Mesothelial cell of epicardium (in vitro differentiated cells): ENCODE data around the gene MAGOH. TPM values are rescaled to one million over a fixed set of nuclear protein-coding genes. Genes with fewer than 3 reads are reported as not detected.
"Not testable (repeated sequence)": the region's sequence is repeated elsewhere in the genome, so short reads cannot be mapped to it uniquely, and the experiment has no call there.

Experiments
- DNase-seq, 2 experiments: peaks; one replicate each; pipeline ENCODE4 v3.0.0; 2021; ENCODE audit warnings: low spot score in 2 of 2; ENCODE audit not compliant: unreplicated experiment in 2 of 2
- H3K27ac Mint-ChIP-seq: 2 replicates; pipeline ENCODE4 v1.8.0; 2021; ENCODE audit warnings: mixed read lengths
- H3K27me3 Mint-ChIP-seq: 2 replicates; pipeline ENCODE4 v1.8.0; 2021; ENCODE audit warnings: low read depth, mixed read lengths
- H3K36me3 Mint-ChIP-seq: 2 replicates; pipeline ENCODE4 v1.8.0; 2021; ENCODE audit warnings: mixed read lengths
- H3K4me1 Mint-ChIP-seq: 2 replicates; pipeline ENCODE4 v1.8.0; 2021; ENCODE audit warnings: mixed read lengths
- H3K4me3 Mint-ChIP-seq: 2 replicates; pipeline ENCODE4 v1.8.0; 2021; ENCODE audit warnings: mild to moderate bottlenecking, moderate library complexity, mixed read lengths
- H3K9me3 Mint-ChIP-seq: 2 replicates; pipeline ENCODE4 v1.8.0; 2021; ENCODE audit warnings: mixed read lengths
- CTCF ChIP-seq: fragments of 200-600 bp; sonication (generic); IDR thresholded peaks from one replicate; pipeline ENCODE4 v1.5.0; 2021; ENCODE audit warnings: antibody characterized with exemption; ENCODE audit not compliant: unreplicated experiment
- total RNA-seq: library from RNA; stranded (reverse); gene quantifications from 3 replicates; pipeline ENCODE4 v1.2.1, GENCODE V29; 2021

Gene MAGOH
- total RNA-seq, 1 donor from 2014 or later, result 59.0 TPM

DNA sequence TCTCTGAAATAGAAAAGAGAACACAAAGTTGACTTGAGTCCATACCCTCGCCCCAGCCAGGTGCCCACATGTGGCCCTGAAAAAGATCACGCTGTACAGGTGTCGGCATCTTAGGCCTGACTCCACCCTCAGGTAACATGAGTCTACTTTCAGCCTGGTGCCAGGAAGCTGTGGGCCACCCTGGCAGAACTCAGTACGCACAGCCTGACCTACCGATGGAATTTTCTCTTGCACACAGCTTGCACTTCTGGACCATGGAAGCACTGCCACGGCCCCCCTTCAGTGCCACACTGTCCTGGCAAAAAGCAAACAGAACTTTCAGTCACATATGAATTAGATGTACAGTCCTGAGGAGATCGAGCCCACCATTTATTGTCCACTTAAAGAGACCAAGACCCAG lies 20.1 kb downstream of the MAGOH start:
- no peak for TF ChIP-seq CTCF
- H3K9me3 Mint-ChIP-seq, result no peaks in the 10 kb centered on the region
- no peak overlapping the region for H3K4me3 Mint-ChIP-seq
- H3K27ac Mint-ChIP-seq, result no peak overlapping the region
- no peak for DNase-seq
- peaks cover 13% of the 10 kb centered on the region for H3K36me3 Mint-ChIP-seq
- H3K27me3 Mint-ChIP-seq, result no peaks in the 10 kb centered on the region
- peaks cover 21% of the 10 kb centered on the region for H3K4me1 Mint-ChIP-seq

GRCh38 chr1:53214376-53214940 lies 23.9 kb downstream of the MAGOH start:
- Mint-ChIP-seq H3K27ac (no peak overlapping the region), H3K36me3 (peaks cover 28% of the 10 kb centered on the region), H3K9me3 (no peaks in the 10 kb centered on the region)

GRCh38 chr1:53210954-53211353 lies 27.4 kb downstream of the MAGOH start:
- Mint-ChIP-seq H3K4me3 (no peak overlapping the region), H3K27ac (no peak overlapping the region), H3K36me3 (peaks cover 52% of the 10 kb centered on the region), H3K4me1 (no peaks in the 10 kb centered on the region), H3K9me3 (peaks cover 8% of the 10 kb centered on the region), H3K27me3 (no peaks in the 10 kb centered on the region)
- TF ChIP-seq CTCF, result no peak
- no peak for DNase-seq

More at GRCh38 chr1:53214376-53214940, 23.9 kb downstream of the MAGOH start:
- peaks cover 9% of the 10 kb centered on the region for H3K4me1 Mint-ChIP-seq
- H3K4me3 Mint-ChIP-seq, result no peak overlapping the region
- no peak for DNase-seq
- no peaks in the 10 kb centered on the region for H3K27me3 Mint-ChIP-seq
- TF ChIP-seq CTCF, result no peak

DNA sequence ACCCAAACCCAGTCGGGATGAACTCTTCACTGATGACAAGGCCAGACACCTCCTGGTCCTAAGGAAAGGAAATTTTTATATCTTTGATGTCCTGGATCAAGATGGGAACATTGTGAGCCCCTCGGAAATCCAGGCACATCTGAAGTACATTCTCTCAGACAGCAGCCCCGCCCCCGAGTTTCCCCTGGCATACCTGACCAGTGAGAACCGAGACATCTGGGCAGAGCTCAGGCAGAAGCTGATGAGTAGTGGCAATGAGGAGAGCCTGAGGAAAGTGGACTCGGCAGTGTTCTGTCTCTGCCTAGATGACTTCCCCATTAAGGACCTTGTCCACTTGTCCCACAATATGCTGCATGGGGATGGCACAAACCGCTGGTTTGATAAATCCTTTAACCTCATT lies 28.0 kb downstream of the MAGOH start:
- no peak for TF ChIP-seq CTCF
- Mint-ChIP-seq H3K4me1 (no peaks in the 10 kb centered on the region), H3K9me3 (peaks cover 9% of the 10 kb centered on the region), H3K36me3 (peaks cover 55% of the 10 kb centered on the region), H3K4me3 (no peak overlapping the region), H3K27me3 (no peaks in the 10 kb centered on the region), H3K27ac (no peak overlapping the region)
- no peak for DNase-seq

DNA sequence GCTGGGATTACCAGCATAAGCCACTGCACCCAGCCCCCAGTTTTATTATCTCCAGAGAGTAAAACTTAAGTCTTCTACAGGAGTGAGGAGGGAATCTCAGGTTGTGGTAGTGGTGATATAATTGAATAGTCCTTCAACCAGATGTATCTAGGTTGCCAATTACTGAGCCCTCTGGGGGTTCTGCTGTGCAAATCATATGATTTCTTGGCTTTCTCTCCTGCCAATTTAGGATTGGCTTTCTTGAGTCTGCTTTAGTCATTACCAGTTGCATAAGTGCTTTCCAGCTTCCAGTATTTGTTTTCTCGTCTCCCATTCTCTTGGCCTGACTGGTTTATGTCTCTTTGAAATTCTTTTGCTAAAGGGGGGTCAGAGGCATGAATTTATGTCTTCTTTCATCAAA lies 30.6 kb downstream of the MAGOH start:
- Mint-ChIP-seq H3K36me3 (peaks cover 66% of the 10 kb centered on the region), H3K27me3 (no peaks in the 10 kb centered on the region), H3K9me3 (peaks cover 31% of the 10 kb centered on the region), H3K4me3 (no peak overlapping the region), H3K27ac (no peak overlapping the region), H3K4me1 (no peaks in the 10 kb centered on the region)
- DNase-seq, result no peak
- no peak for TF ChIP-seq CTCF

- H3K36me3 Mint-ChIP-seq, result peaks cover 69% of the 10 kb centered on the region
- peaks cover 31% of the 10 kb centered on the region for H3K9me3 Mint-ChIP-seq
- no peak for TF ChIP-seq CTCF
Measured at GRCh38 chr1:53206735-53207379, 31.5 kb downstream of the MAGOH start.

DNA sequence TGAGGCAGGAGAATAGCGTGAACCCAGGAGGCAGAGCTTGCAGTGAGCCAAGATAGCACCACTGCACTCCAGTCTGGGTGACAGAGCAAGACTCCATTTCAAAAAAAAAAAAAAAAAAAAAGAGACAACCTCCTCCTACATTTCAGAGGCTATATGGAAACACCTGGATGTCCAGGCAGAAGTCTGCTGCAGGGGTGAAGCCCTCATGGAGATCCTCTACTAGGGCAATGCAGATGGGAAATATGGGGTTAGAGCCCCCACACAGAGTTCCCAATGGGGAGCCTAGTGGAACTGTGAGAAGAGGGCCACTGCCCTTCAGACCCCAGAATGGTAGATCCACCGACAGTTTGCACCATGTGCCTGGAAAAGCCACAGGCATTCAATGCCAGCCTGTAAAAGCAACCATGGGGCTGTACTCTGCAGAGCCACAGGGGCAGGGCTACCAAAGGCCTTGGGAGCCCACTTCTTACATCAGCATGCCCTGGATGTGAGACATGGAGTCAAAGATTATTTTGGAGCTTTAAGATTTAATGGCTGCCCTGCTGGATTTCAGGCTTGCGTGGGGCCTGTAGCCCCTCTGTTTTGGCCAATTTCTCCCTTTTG lies 32.1 kb downstream of the MAGOH start:
- H3K9me3 Mint-ChIP-seq, result peaks cover 31% of the 10 kb centered on the region
- not testable (repeated sequence) for H3K27ac Mint-ChIP-seq, H3K4me1 Mint-ChIP-seq, DNase-seq, H3K27me3 Mint-ChIP-seq, H3K4me3 Mint-ChIP-seq
- H3K36me3 Mint-ChIP-seq, result peaks cover 68% of the 10 kb centered on the region

More at GRCh38 chr1:53206735-53207379, 31.5 kb downstream of the MAGOH start:
- Mint-ChIP-seq H3K27ac (no peak overlapping the region), H3K4me3 (no peak overlapping the region), H3K4me1 (no peaks in the 10 kb centered on the region), H3K27me3 (no peaks in the 10 kb centered on the region)
- DNase-seq, result no peak

GRCh38 chr1:53205496-53205895 lies 32.8 kb downstream of the MAGOH start:
- not testable (repeated sequence) for DNase-seq, H3K27me3 Mint-ChIP-seq, H3K4me1 Mint-ChIP-seq, H3K4me3 Mint-ChIP-seq, H3K27ac Mint-ChIP-seq
- Mint-ChIP-seq H3K9me3 (peaks cover 31% of the 10 kb centered on the region), H3K36me3 (peaks cover 71% of the 10 kb centered on the region)
